Endothelial cell of umbilical vein (primary cell): ENCODE results near the gene PIM2. TPM values are rescaled to one million over a fixed set of nuclear protein-coding genes. Genes with fewer than 3 reads are reported as not detected.
"Not testable (repeated sequence)": the region's sequence is repeated elsewhere in the genome, so short reads cannot be mapped to it uniquely, and the experiment has no call there.

ENCODE experiments used
- BruUV-seq: library from RNA; stranded (reverse); fragments of 400-500 nt; replicated peaks from 2 replicates; lab custom pipeline; 2021; lab: Mats Ljungman, UMichigan
- CTCF ChIA-PET: fragments of 300-600, 350-600 bp; sonication (Branson Sonifier 250); formaldehyde crosslinking; loops from one replicate; lab custom pipeline; 2021; ENCODE audit warnings: antibody characterized with exemption, inconsistent platforms; lab: Charles Lee
- POLR2A ChIA-PET: fragments of 300-600, 350-600 bp; sonication (Branson Sonifier 250); formaldehyde crosslinking; loops from one replicate; lab custom pipeline; 2021; ENCODE audit warnings: antibody characterized with exemption, inconsistent platforms; lab: Charles Lee
- DNase-seq: peaks from one replicate; pipeline ENCODE4 v3.0.0-alpha.2; 2011; ENCODE audit warnings: low read depth, low spot score
- FAIRE-seq: peaks from 2 replicates; lab custom pipeline; 2011; peaks lifted over from hg19 to GRCh38; lab: Jason Lieb, UNC
- H2AFZ ChIP-seq: 2 replicates; pipeline ENCODE4 v1.6.0; 2012; ENCODE audit warnings: low read depth, low read length, control low read depth, inconsistent platforms
- H3K27ac ChIP-seq: 2 replicates; pipeline ENCODE4 v1.5.1; 2011; ENCODE audit warnings: low read depth, mild to moderate bottlenecking, control low read depth, low read length, moderate library complexity; ENCODE audit not compliant: insufficient read depth
- H3K27me3 ChIP-seq, 2 experiments: 2 replicates each; pipeline versions ENCODE4 v1.6.0 to v1.6.1; 2011; ENCODE audit warnings: low read length in 2 of 2, mixed read lengths in 1 of 2; ENCODE audit not compliant: control insufficient read depth in 2 of 2, insufficient read depth in 2 of 2
- H3K36me3 ChIP-seq, 2 experiments: 2 replicates in 1 of 2; 3 replicates in 1 of 2; pipeline ENCODE4 v1.5.1; 2011; ENCODE audit warnings: low read length in 2 of 2, mild to moderate bottlenecking in 1 of 2, moderate library complexity in 1 of 2; ENCODE audit not compliant: control insufficient read depth in 2 of 2, insufficient read depth in 2 of 2; ENCODE audit errors: extremely low read depth in 1 of 2
- H3K4me1 ChIP-seq: 3 replicates; pipeline ENCODE4 v1.5.1; 2011; ENCODE audit warnings: mild to moderate bottlenecking, low read length; ENCODE audit not compliant: control insufficient read depth, insufficient read depth; ENCODE audit errors: extremely low read depth
- H3K4me2 ChIP-seq: 2 replicates; pipeline ENCODE4 v1.6.1; 2011; ENCODE audit warnings: low read length, control low read depth, mixed read lengths; ENCODE audit not compliant: insufficient read depth
- H3K4me3 ChIP-seq, 3 experiments: fragments of 200-600 bp in 1 of 3; sonication (generic), shearing (Covaris generic) in 1 of 3; replicated peaks in 1 of 3; 2 replicates each; pipeline ENCODE4 v1.5.1; 2011 to 2016; ENCODE audit warnings: control low read depth in 3 of 3, low read length in 3 of 3, mild to moderate bottlenecking in 2 of 3, inconsistent platforms in 1 of 3, low read depth in 1 of 3, moderate library complexity in 1 of 3; ENCODE audit not compliant: insufficient read depth in 1 of 3
- H3K79me2 ChIP-seq: 2 replicates; pipeline ENCODE4 v1.6.0; 2012; ENCODE audit warnings: low read length, inconsistent platforms; ENCODE audit not compliant: control insufficient read depth, insufficient read depth
- H3K9ac ChIP-seq: replicated peaks from 2 replicates; pipeline ENCODE3; 2011; ENCODE audit warnings: low read length, control low read depth; ENCODE audit not compliant: insufficient read depth; ENCODE audit errors: extremely low read depth
- H3K9me1 ChIP-seq: replicated peaks from 3 replicates; pipeline ENCODE4 v1.6.0; 2011; ENCODE audit warnings: mild to moderate bottlenecking, low read length; ENCODE audit not compliant: control insufficient read depth, insufficient read depth; ENCODE audit errors: extremely low read depth
- H3K9me3 ChIP-seq: replicated peaks from 2 replicates; pipeline ENCODE4 v1.5.1; 2012; ENCODE audit warnings: low read length, inconsistent platforms; ENCODE audit not compliant: control insufficient read depth, insufficient read depth
- H4K20me1 ChIP-seq: replicated peaks from 2 replicates; pipeline ENCODE3; 2011; ENCODE audit warnings: mild to moderate bottlenecking, low read length; ENCODE audit not compliant: control insufficient read depth, insufficient read depth; ENCODE audit errors: extremely low read depth
- CTCF ChIP-seq, 2 donors: IDR thresholded peaks; 1 replicate in 1 of 2; 2 replicates in 1 of 2; pipeline ENCODE4 v1.5.1; 2011; ENCODE audit warnings: low read length in 2 of 2, mild to moderate bottlenecking in 2 of 2, moderate library complexity in 2 of 2, control low read depth in 1 of 2, inconsistent platforms in 1 of 2, low read depth in 1 of 2; ENCODE audit not compliant: insufficient read depth in 1 of 2; ENCODE audit errors: extremely low read depth in 1 of 2
- EZH2 ChIP-seq: IDR thresholded peaks from 2 replicates; pipeline ENCODE4 v1.6.1; 2012; ENCODE audit warnings: borderline replicate concordance, low read depth, mild to moderate bottlenecking, moderate library complexity, low read length, inconsistent platforms; ENCODE audit not compliant: severe bottlenecking
- FOS ChIP-seq: IDR thresholded peaks from 2 replicates; pipeline ENCODE4 v1.6.1; 2011; ENCODE audit warnings: mild to moderate bottlenecking, low read length, moderate library complexity, borderline replicate concordance; ENCODE audit not compliant: insufficient read depth
- GATA2 ChIP-seq: IDR thresholded peaks from 2 replicates; pipeline ENCODE4 v1.7.0; 2011; ENCODE audit warnings: low read depth, mild to moderate bottlenecking, moderate library complexity, mixed read lengths, low read length; ENCODE audit not compliant: insufficient read length, insufficient read depth
- JUN ChIP-seq: IDR thresholded peaks from 2 replicates; pipeline ENCODE4 v1.6.1; 2011; ENCODE audit warnings: borderline replicate concordance, low read depth; ENCODE audit not compliant: insufficient read length, insufficient read depth
- MAX ChIP-seq: IDR thresholded peaks from 2 replicates; pipeline ENCODE4 v1.6.1; 2011; ENCODE audit not compliant: insufficient read depth, insufficient read length
- MYC ChIP-seq: IDR thresholded peaks from one replicate; pipeline ENCODE4 v1.6.1; 2011; ENCODE audit warnings: mild to moderate bottlenecking, low read depth, low read length
- POLR2A ChIP-seq: IDR thresholded peaks from 2 replicates; pipeline ENCODE4 v1.6.1; 2012; ENCODE audit warnings: low read depth, mild to moderate bottlenecking, control low read depth, low read length
- POLR2AphosphoS5 ChIP-seq: IDR thresholded peaks from 2 replicates; pipeline ENCODE4 v1.6.1; 2012; ENCODE audit warnings: low read depth, mild to moderate bottlenecking, control low read depth, low read length, moderate library complexity; ENCODE audit not compliant: insufficient read depth
- dilution Hi-C: fragments of 300-500 bp; cut with MboI; formaldehyde crosslinking; loops from one replicate; pipeline ENCODE4 v1.15.0; 2019; ENCODE audit warnings: low sequenced_read_pairs; ENCODE audit not compliant: extremely low pct_ligation_motif_present
- intact Hi-C: fragments of 100-400 bp; cut with micrococcal nuclease; formaldehyde crosslinking; loops from one replicate; pipeline ENCODE4 v1.10.0; 2022
- polyA plus RNA-seq, 4 experiments: library from polyadenylated mRNA; depleted of rRNA in 3 of 4; stranded (reverse) in 3 of 4; unstranded in 1 of 4; fragments of >200 nt; gene quantifications; 2 replicates each; pipeline versions ENCODE4 v1.2.1 to v1.2.3, GENCODE V29; 2011 to 2012; ENCODE audit warnings: missing spikeins in 1 of 4
- total RNA-seq: library from RNA; stranded (reverse); gene quantifications from 2 replicates; pipeline ENCODE4 v1.2.3, GENCODE V29; 2021

The PIM2 gene
- total and polyA plus RNA-seq, 2 donors (not counting 3 experiments of a cell fraction or from before 2014, with no cell fraction given), result 7.4 to 7.5 TPM

DNA sequence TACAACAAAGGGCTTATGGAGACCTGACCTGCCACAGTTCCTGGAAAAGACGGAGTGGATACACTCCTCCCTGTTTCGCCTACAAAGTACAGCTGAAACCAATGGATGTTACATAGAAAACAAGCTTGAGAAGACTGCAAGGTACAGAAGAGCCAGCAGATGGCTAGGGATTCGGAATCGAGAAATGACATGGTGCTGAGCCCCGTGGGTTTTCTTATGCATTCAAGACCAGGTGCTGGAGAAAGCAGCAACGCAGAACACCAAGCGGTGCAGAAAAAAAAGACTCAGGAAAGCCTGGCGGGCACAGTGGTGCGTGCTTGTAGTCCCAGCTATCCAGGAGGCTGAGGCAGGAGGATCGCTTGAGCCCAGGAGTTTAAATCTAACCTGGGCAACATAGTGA lies 35.1 kb downstream of the PIM2 start:
- Histone ChIP-seq H2AFZ (no peak overlapping the region), H3K27me3 (no peaks in the 10 kb centered on the region), H3K4me1 (no peaks in the 10 kb centered on the region), H3K27ac (no peak overlapping the region), H3K4me3 (no peak overlapping the region), H3K4me2 (no peak overlapping the region), H3K79me2 (no peaks in the 10 kb centered on the region), H3K9me3 (no peaks in the 10 kb centered on the region), H3K9me1 (no peaks in the 10 kb centered on the region), H3K36me3 (no peaks in the 10 kb centered on the region), H4K20me1 (no peaks in the 10 kb centered on the region), H3K9ac (no peak overlapping the region)
- ChIA-PET POLR2A (no interaction called here), CTCF (no interaction called here)
- TF ChIP-seq MAX (no peak), GATA2 (no peak), POLR2A (no peak), CTCF (IDR thresholded peaks at IDR 0.05; ENCODE audit: extremely low read depth in 1 of 2, insufficient read depth in 1 of 2, low read depth in 1 of 2, low read length in 2 of 2) (no peak), EZH2 (no peak), POLR2AphosphoS5 (no peak), FOS (no peak), MYC (no peak), JUN (no peak)
- DNase-seq (no peak), FAIRE-seq (no peak)
- dilution Hi-C loops, result no loop called here
- intact Hi-C loops, result no loop called here
- BruUV-seq, result no TSS peak

DNA sequence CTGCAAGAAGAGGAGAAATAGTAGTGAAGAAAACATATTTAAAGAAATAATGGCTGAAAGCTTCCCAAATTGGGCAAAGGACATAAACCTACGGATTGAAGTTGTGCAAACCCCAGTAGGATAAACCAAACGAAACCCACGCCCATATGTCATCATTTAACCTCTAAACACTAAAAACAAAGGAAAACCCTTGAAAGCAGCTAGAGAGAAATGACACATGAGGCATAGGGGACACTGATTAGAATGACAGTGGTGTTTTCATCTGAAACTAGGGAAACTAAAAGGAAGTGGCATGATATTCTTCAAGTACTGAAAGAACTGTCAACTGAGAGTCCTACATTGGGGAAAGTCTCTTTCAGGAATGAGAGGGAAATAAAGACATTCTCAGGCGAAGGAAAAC lies 41.9 kb downstream of the PIM2 start:
- dilution Hi-C loops, H3K79me2 ChIP-seq, BruUV-seq, DNase-seq, POLR2A ChIA-PET, H3K27ac ChIP-seq, H3K9ac ChIP-seq, H4K20me1 ChIP-seq, H3K4me3 ChIP-seq, H3K36me3 ChIP-seq, intact Hi-C loops, FAIRE-seq, H3K4me1 ChIP-seq, H3K9me1 ChIP-seq, CTCF ChIA-PET, H3K9me3 ChIP-seq, H3K27me3 ChIP-seq, H2AFZ ChIP-seq, H3K4me2 ChIP-seq: not testable (repeated sequence)

DNA sequence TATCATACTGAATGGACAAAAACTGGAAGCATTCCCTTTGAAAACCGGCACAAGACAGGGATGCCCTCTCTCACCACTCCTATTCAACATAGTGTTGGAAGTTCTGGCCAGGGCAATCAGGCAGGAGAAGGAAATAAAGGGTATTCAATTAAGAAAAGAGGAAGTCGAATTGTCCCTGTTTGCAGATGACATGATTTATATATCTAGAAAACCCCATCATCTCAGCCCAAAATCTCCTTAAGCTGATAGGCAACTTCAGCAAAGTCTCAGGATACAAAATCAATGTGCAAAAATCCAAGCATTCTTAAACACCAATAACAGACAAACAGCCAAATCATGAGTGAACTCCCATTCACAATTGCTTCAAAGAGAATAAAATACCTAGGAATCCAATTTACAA lies 46.8 kb downstream of the PIM2 start:
- H3K4me1 ChIP-seq, H4K20me1 ChIP-seq, H3K4me3 ChIP-seq, H3K36me3 ChIP-seq, dilution Hi-C loops, H3K9me3 ChIP-seq, POLR2A ChIA-PET, H3K4me2 ChIP-seq, FAIRE-seq, CTCF ChIA-PET, DNase-seq, H3K9ac ChIP-seq, H3K27ac ChIP-seq, H3K27me3 ChIP-seq, H3K79me2 ChIP-seq, intact Hi-C loops, BruUV-seq, H3K9me1 ChIP-seq, H2AFZ ChIP-seq: not testable (repeated sequence)
